ENCODE measurements around the gene SLC12A2. TPM values are rescaled to one million over a fixed set of nuclear protein-coding genes. Genes with fewer than 3 reads are reported as not detected.

The SLC12A2 gene
- polyA plus RNA-seq, 1 of the 3 experiments (the other 2 are of a cell fraction) = 5.6 TPM

DNA sequence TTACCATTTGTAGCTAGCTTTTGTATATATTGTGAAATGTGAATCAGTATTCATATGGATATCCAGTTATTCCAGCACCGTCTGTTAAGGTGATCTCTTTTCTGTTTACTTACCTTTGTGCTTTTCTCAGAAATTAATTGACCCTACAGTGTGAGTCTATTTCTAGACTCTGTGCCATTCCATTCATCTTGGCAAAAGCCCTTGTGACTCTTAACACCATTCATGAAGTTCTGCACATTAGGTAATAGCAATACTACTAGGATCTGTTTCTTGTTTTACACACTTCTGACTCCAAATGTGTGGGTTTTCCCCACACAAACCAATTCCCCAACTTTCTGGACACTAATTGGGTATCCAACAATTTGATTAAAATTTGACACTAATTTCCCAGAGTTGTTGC is 40.4 kb downstream of the SLC12A2 start (continued):
- TF ChIP-seq SIN3A (IDR thresholded peaks at IDR 0.05; ENCODE audit: borderline replicate concordance, low read depth, low read length) (no peak), ZBTB33 (IDR thresholded peaks at IDR 0.05; ENCODE audit: borderline replicate concordance, low read depth) (no peak), RCOR1 (IDR thresholded peaks at IDR 0.05; ENCODE audit: low read length) (no peak), GATA2 (CRISPR knock-in tag; IDR thresholded peaks at IDR 0.05) (no peak), TEAD4 (IDR thresholded peaks at IDR 0.05; ENCODE audit: borderline replicate concordance, insufficient read depth) (no peak), TAF1 (IDR thresholded peaks at IDR 0.05; ENCODE audit: borderline replicate concordance, low read depth, low read length) (no peak), RAD21 (IDR thresholded peaks at IDR 0.05; ENCODE audit: low read length) (no peak), POLR2AphosphoS5 (IDR thresholded peaks at IDR 0.05; ENCODE audit: low read depth, low read length) (no peak), SMC3 (IDR thresholded peaks at IDR 0.05; ENCODE audit: low read depth, low read length) (no peak), EP300 (IDR thresholded peaks at IDR 0.05; ENCODE audit: borderline replicate concordance in 1 of 2, low read depth in 1 of 2, low read length in 1 of 2) (no peak), FOXJ3 (CRISPR knock-in tag; IDR thresholded peaks at IDR 0.05) (no peak)

- WGBS (ENCODE audit: low lambda C conversion rate) = 77% methylated on average over 2 of the region's 2 CpGs
Measured at GRCh38 chr5:128126241-128126640, 42.7 kb downstream of the SLC12A2 start.

GRCh38 chr5:128132499-128132898 is 48.9 kb downstream of the SLC12A2 start:
- no peak overlapping the region for H2AFZ ChIP-seq (ENCODE audit: low read depth)
- H3F3A ChIP-seq (replicated peaks; ENCODE audit: insufficient read depth) = no peaks in the 10 kb centered on the region
- no peak overlapping the region for H3K4me2 ChIP-seq
- H3K36me3 ChIP-seq (replicated peaks in 1 of 2; ENCODE audit: control insufficient read depth in 1 of 2, insufficient read depth in 2 of 2, low read length in 1 of 2) = peaks cover 10 to 46% of the 10 kb centered on the region in 2 experiments
- ChIA-PET POLR2A (no interaction called here), CTCF (no interaction called here)
- H3K79me2 ChIP-seq (ENCODE audit: insufficient read depth) = no peaks in the 10 kb centered on the region
- H3K9ac ChIP-seq = no peak overlapping the region
- H3K9me2 ChIP-seq = no peaks in the 10 kb centered on the region
- TF ChIP-seq NFIC (IDR thresholded peaks at IDR 0.05; ENCODE audit: borderline replicate concordance) (no peak), USF1 (IDR thresholded peaks at IDR 0.05; ENCODE audit: borderline replicate concordance, low read depth) (no peak)
- DNase-seq = no peak
- H3K9me3 ChIP-seq = no peaks in the 10 kb centered on the region
- H3K4me3 ChIP-seq (ENCODE audit: low read depth in 2 of 2, low read length in 1 of 2) = no peak overlapping the region
- no peak overlapping the region for H3K27ac ChIP-seq (ENCODE audit: low read depth in 2 of 2, low read length in 1 of 2)
- no peaks in the 10 kb centered on the region for H3K4me1 ChIP-seq (ENCODE audit: control insufficient read depth in 1 of 2, insufficient read depth in 2 of 2, low read depth in 1 of 2, low read length in 1 of 2)
- H3K27me3 ChIP-seq (ENCODE audit: insufficient read depth) = no peaks in the 10 kb centered on the region
- 92% methylated on average over 1 of the region's 1 CpG for WGBS (ENCODE audit: low lambda C conversion rate)
- H4K20me1 ChIP-seq (ENCODE audit: insufficient read depth) = no peaks in the 10 kb centered on the region

More at GRCh38 chr5:128126241-128126640, 42.7 kb downstream of the SLC12A2 start:
- Histone ChIP-seq H3K4me2 (no peak overlapping the region), H3K79me2 (ENCODE audit: insufficient read depth) (no peaks in the 10 kb centered on the region), H3K4me1 (ENCODE audit: control insufficient read depth in 1 of 2, insufficient read depth in 2 of 2, low read depth in 1 of 2, low read length in 1 of 2) (no peaks in the 10 kb centered on the region), H3F3A (replicated peaks; ENCODE audit: insufficient read depth) (peaks cover 2% of the 10 kb centered on the region), H4K20me1 (ENCODE audit: insufficient read depth) (no peaks in the 10 kb centered on the region), H3K9ac (no peak overlapping the region), H3K27me3 (ENCODE audit: insufficient read depth) (no peaks in the 10 kb centered on the region), H3K9me3 (no peaks in the 10 kb centered on the region), H3K9me2 (no peaks in the 10 kb centered on the region), H2AFZ (ENCODE audit: low read depth) (no peak overlapping the region), H3K4me3 (ENCODE audit: low read depth in 2 of 2, low read length in 1 of 2) (no peak overlapping the region), H3K36me3 (replicated peaks in 1 of 2; ENCODE audit: control insufficient read depth in 1 of 2, insufficient read depth in 2 of 2, low read length in 1 of 2) (peaks cover 0 to 10% of the 10 kb centered on the region in 2 experiments), H3K27ac (ENCODE audit: low read depth in 2 of 2, low read length in 1 of 2) (no peak overlapping the region)
- CTCF ChIA-PET = interaction anchor here (1.3 kb wide), 1 partner anchor 13 kb away, joined by 6 read pairs; no protein-coding TSS in a partner anchor
- TF ChIP-seq, protein P1, sequence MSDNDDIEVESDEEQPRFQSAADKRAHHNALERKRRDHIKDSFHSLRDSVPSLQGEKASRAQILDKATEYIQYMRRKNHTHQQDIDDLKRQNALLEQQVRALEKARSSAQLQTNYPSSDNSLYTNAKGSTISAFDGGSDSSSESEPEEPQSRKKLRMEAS (IDR thresholded peaks at IDR 0.05; ENCODE audit: low read depth) = no peak
- TF ChIP-seq SIN3A (IDR thresholded peaks at IDR 0.05; ENCODE audit: borderline replicate concordance, low read depth, low read length) (no peak), NRF1 (IDR thresholded peaks at IDR 0.05; ENCODE audit: low read depth, low read length) (no peak), EP300 (IDR thresholded peaks at IDR 0.05; ENCODE audit: borderline replicate concordance in 1 of 2, low read depth in 1 of 2, low read length in 1 of 2) (no peak)
- POLR2A ChIA-PET = no interaction called here
- no peak for DNase-seq
